ENCODE results near the gene KRTAP5-7. TPM values are rescaled to one million over a fixed set of nuclear protein-coding genes. Genes with fewer than 3 reads are reported as not detected.

KRTAP5-7 gene
- total and polyA plus RNA-seq, 8 donors, result 0.14 to 0.24 (median 0.18) TPM; not detected in 5

- H3K27ac ChIP-seq, result no peak overlapping the region
- peaks cover 0 to 29% of the 10 kb centered on the region in 2 donors for H3K9me3 ChIP-seq
- ATAC-seq, result no peak
- DNase-seq, result no peak
- peaks cover 0 to 41% of the 10 kb centered on the region in 2 donors for H3K36me3 ChIP-seq
- no peaks in the 10 kb centered on the region for H3K4me1 ChIP-seq
- TF ChIP-seq CTCF (IDR thresholded peaks at IDR 0.05), result no peak
- no peaks in the 10 kb centered on the region for H3K27me3 ChIP-seq
- intact Hi-C loops (cut with DNase I), result no loop called here
- no peak overlapping the region for H3K4me3 ChIP-seq
Measured at GRCh38 chr11:71507102-71507501, 20.0 kb upstream of the KRTAP5-7 start.

GRCh38 chr11:71518506-71519471, 8.3 kb upstream of the KRTAP5-7 start:
- Histone ChIP-seq H3K4me3 (no peak overlapping the region), H3K27me3 (no peaks in the 10 kb centered on the region), H3K4me1 (no peaks in the 10 kb centered on the region), H3K9me3 (no peaks in the 10 kb centered on the region), H3K27ac (no peak overlapping the region), H3K36me3 (no peaks in the 10 kb centered on the region)
- ATAC-seq, result no peak
- no peak for TF ChIP-seq CTCF (IDR thresholded peaks at IDR 0.05)
- DNase-seq, result no peak
- intact Hi-C loops (cut with DNase I), result no loop called here

GRCh38 chr11:71519546-71519945, 7.5 kb upstream of the KRTAP5-7 start:
- no peak overlapping the region for H3K4me3 ChIP-seq
- ATAC-seq, result no peak
- H3K27ac ChIP-seq, result no peak overlapping the region
- no peaks in the 10 kb centered on the region for H3K9me3 ChIP-seq
- no peaks in the 10 kb centered on the region for H3K36me3 ChIP-seq
- H3K27me3 ChIP-seq, result no peaks in the 10 kb centered on the region
- intact Hi-C loops (cut with DNase I), result no loop called here
- no peaks in the 10 kb centered on the region for H3K4me1 ChIP-seq
- no peak for DNase-seq
- TF ChIP-seq CTCF (IDR thresholded peaks at IDR 0.05), result no peak

GRCh38 chr11:71525188-71525937, 1.7 kb upstream of the KRTAP5-7 start:
- H3K9me3 ChIP-seq, result no peaks in the 10 kb centered on the region
- intact Hi-C loops (cut with DNase I), result no loop called here
- no peak overlapping the region for H3K4me3 ChIP-seq
- ATAC-seq, result no peak
- no peaks in the 10 kb centered on the region for H3K36me3 ChIP-seq
- H3K27me3 ChIP-seq, result no peaks in the 10 kb centered on the region
- H3K27ac ChIP-seq, result no peak overlapping the region
- DNase-seq, result no peak
- no peak for TF ChIP-seq CTCF (IDR thresholded peaks at IDR 0.05)
- H3K4me1 ChIP-seq, result no peaks in the 10 kb centered on the region

GRCh38 chr11:71525938-71526495, 1.1 kb upstream of the KRTAP5-7 start:
- no peaks in the 10 kb centered on the region for H3K4me1 ChIP-seq
- no peak for ATAC-seq
- H3K9me3 ChIP-seq, result no peaks in the 10 kb centered on the region
- no peaks in the 10 kb centered on the region for H3K27me3 ChIP-seq
- H3K27ac ChIP-seq, result no peak overlapping the region
- no peak overlapping the region for H3K4me3 ChIP-seq
- no peak for DNase-seq
- intact Hi-C loops (cut with DNase I), result no loop called here
- no peaks in the 10 kb centered on the region for H3K36me3 ChIP-seq
- no peak for TF ChIP-seq CTCF (IDR thresholded peaks at IDR 0.05)
